ENCODE results near the gene LPP.

DNA sequence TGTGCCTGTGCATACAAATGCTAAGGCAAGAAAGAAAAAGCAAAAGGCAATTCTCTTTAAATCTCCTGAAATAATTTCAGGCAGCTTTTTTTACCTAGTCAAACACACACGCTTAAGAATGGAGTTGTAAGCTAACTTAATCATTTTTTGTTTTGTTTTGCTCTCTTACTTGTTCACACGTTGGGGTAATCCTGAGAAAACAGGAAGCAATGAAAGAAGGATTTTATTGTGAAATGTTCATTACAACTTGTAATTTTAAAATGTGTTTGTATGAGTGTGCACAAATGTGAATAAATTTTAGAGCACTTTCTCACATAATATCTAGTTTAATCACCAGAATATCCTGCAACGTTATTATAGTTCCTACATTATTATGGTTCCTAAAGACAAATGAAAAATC is 263.8 kb downstream of the LPP start:
- TF ChIP-seq POLR2A (IDR thresholded peaks at IDR 0.05), result no peak
- TF ChIP-seq, protein P1, sequence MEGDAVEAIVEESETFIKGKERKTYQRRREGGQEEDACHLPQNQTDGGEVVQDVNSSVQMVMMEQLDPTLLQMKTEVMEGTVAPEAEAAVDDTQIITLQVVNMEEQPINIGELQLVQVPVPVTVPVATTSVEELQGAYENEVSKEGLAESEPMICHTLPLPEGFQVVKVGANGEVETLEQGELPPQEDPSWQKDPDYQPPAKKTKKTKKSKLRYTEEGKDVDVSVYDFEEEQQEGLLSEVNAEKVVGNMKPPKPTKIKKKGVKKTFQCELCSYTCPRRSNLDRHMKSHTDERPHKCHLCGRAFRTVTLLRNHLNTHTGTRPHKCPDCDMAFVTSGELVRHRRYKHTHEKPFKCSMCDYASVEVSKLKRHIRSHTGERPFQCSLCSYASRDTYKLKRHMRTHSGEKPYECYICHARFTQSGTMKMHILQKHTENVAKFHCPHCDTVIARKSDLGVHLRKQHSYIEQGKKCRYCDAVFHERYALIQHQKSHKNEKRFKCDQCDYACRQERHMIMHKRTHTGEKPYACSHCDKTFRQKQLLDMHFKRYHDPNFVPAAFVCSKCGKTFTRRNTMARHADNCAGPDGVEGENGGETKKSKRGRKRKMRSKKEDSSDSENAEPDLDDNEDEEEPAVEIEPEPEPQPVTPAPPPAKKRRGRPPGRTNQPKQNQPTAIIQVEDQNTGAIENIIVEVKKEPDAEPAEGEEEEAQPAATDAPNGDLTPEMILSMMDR (IDR thresholded peaks at IDR 0.05), result no peak
- no peak for TF ChIP-seq EP300 (IDR thresholded peaks at IDR 0.05)

Measured in ovary (tissue), 3 donors.